TTC549 (cell line): ENCODE measurements around the gene FASTKD2.
"Not testable (repeated sequence)": the region's sequence is repeated elsewhere in the genome, so short reads cannot be mapped to it uniquely, and the experiment has no call there.

ENCODE experiments used
- FAIRE-seq: peaks from 2 replicates; lab custom pipeline; 2012; peaks lifted over from hg19 to GRCh38; lab: Jason Lieb, UNC

FASTKD2 gene

DNA sequence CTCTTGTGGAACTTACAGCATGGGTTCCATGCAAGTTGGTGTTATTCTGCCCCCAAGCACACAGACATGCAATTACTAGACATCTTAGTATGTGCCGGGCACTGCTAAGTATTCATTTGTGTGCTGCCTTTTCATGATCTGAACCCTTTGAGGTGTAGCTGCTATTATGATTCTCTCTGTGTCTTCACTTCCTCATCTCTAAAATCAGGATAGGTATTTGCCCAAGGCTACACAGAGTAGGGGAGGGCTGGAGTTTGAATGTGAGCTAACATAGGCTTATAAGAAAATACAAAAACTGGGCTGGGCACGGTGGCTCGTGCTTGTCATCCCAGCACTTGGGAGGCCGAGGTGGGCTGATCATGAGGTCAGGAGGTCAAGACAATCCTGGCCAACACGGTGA lies 27.2 kb downstream of the FASTKD2 start:
- no peak for FAIRE-seq

DNA sequence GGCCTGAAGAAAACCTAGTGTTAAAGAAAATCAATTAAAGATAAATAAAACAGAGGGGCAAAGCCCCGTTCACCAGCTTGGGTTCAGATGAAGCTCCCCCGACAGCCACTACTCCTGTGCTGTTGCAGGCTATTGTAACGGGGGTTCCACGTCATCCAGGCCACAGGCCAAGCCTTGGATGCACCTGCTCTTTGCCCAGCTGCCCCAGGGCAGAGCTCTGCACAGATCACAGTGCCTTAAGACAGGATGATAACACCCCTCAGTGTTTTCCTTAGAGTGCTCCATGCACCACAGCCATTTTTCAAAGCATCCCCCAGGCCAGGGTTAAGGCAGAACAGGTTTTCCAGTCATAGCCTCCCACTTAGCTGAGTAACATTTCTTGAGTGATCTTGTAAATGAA lies 32.0 kb downstream of the FASTKD2 start:
- FAIRE-seq = no peak

DNA sequence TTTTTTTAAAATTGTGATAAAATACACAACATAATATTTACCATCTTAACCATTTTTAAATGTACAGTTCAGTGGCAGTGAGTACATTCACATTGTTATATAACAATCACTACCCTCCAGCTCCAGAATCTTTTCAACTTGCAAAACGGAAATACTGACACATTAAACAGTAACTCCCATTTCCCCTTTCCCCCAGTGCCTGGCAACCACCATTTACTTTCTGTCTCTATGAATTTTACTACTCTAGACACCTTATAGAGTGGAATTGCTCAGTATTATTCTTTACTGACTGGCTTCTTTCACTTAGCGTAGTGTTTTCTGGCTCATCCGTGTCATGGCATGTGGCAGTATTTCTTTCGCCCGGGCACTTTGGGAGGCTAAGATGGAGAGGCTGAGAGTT lies 32.6 kb downstream of the FASTKD2 start:
- no peak for FAIRE-seq

DNA sequence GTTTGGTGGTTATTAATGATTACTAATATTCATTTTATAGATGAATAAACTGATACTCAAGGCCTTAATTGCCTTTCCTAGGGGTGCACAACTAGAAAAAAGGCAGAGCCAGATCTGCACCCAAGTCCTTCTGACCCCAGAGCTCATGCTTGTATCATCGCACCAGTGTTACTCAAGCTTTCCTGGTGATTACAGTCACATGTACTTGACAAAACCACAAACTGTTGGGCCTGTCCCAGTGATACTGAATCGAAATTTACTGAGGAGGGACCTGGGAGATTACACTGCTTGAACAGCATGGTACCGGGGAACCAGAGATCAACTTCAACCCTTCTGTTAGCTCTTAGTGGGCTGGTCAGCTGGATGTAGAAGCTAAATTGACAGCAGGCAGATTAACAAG lies 33.7 kb downstream of the FASTKD2 start:
- no peak for FAIRE-seq

DNA sequence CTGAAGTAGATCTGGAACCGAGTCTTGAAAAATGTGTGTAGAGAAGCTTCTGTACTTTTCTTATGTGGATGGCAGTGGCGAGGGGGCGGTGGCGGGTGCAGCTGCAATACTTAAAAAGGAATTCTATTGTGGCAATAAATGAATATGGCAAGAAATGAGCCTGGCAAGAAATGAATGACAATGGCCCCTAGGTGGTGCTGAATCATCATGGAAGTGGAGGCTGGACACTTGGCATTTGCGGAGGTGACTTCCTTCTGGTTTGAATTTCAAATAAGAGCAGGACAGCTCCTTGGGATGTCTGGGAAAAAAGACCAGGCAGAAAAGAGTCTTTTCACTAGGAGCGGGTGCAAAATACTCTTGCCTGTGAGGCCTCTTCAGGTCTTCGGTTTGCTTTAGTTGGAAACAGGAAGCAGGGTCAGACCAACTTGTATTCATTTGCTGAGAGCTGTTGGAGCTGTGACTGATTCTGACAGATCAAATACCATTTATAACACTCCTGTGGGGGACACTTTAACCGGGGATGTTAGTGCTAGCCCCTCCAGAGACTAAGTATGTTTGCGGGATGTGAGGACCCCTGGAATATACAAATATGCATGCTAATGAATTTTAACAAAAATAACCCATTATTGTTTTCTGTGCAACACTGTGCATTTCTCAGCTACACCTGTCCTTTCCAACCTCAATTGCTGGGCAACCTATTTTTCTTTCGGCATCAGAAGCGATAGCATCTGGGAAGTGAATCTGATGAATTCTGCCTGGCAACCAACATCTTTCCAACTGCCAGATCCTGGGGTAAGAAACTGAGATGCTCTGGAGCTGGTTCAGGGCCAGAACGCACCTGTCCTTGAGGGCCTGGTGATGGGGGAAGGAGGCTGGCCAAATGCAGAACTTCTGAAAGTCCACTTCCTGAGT lies 35.4 kb downstream of the FASTKD2 start:
- FAIRE-seq = no peak

DNA sequence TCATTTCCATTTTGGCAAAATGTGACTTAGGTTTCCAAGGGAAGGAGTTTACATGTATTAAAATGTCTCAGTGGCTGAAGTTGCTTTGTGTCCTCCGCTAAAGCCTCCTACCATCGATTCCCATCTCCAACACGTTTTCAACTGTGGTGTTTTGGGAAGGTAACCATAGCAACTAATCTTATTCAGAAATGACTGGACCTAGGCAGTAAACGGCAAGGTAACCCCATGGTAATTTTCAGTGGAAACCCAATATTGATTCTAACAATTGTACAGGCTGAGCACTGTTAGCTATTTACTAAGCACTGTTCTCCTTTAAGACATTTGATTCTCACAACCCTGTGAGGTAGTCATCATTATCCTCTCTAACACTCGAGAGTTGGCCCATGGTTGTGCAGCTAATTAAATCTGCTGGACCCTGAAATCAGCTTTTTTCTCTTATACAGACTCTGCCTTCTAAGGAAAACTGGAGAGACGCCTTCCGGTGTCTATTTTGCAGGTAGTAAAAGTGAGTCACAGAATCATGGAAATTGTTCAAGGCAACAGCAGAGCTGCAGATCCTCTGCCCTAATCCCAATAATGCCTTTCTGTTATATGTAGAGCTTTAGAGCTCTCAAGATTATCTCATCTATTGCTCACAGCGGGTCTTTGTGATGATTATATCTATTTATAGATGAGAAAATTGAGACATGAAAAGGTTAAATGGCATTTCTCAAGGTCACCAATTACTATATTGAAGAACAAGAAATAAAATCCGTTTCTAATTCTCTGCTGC lies 36.2 kb downstream of the FASTKD2 start:
- FAIRE-seq = no peak

DNA sequence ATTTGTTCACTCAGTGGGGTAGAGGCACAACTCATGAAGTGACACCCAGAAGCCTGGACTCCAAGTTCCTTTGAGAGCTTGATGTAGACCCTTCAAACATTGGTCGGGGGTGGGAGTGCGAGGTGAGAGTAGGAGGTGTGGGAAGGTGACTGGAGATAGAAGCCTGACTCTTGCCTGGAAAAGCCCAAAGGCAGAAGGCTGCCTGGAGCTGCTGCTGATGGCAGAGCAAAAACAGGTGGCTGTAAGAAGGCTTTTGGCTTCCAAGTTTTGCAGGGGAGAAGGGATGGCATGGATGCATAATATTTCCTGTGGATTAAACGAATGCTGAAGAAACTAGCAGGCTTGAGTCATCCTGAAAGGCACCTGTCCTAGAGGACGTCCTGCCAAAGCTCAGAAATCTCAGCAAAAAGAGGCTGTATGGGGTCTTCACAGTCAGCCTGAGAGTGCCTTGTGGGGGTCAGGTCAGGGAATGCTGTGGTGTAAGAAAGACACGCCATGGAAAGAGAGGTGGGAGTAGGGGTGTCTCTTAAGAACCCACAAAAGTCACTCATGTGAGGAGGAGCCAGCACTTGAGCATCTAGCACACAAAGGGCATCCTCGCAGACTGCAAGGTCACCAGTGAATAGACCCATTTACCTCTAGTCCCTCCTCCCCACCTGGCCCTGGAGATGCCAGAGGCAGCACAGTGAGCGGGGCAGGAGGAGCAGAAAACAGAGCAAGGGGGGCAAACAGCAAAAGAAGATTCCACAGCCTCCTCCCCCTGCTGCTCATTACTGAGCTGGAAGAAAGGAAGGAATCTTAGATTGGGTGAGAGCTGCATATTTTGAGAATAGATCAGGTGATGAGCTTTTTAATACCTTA lies 37.5 kb downstream of the FASTKD2 start:
- FAIRE-seq = no peak

DNA sequence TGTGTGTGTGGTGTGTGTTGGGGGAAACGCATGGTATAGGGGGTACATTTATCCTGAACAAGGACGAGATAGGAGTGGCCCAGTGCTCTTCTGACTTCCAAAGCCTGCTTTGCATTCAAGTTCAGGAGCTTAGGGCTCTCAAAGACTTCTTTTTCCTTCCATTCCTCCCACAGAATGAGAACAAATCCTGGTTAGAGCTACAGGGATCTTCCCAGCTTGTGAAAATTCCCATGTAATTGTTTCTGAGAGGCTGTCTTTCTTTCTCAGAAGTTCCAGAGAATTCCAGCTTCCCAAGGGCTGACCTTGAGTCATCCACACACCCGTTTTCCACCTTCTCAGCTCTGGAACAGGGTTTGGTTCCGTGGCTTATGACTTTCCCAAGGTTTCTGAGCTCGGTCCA lies 38.9 kb downstream of the FASTKD2 start:
- no peak for FAIRE-seq

DNA sequence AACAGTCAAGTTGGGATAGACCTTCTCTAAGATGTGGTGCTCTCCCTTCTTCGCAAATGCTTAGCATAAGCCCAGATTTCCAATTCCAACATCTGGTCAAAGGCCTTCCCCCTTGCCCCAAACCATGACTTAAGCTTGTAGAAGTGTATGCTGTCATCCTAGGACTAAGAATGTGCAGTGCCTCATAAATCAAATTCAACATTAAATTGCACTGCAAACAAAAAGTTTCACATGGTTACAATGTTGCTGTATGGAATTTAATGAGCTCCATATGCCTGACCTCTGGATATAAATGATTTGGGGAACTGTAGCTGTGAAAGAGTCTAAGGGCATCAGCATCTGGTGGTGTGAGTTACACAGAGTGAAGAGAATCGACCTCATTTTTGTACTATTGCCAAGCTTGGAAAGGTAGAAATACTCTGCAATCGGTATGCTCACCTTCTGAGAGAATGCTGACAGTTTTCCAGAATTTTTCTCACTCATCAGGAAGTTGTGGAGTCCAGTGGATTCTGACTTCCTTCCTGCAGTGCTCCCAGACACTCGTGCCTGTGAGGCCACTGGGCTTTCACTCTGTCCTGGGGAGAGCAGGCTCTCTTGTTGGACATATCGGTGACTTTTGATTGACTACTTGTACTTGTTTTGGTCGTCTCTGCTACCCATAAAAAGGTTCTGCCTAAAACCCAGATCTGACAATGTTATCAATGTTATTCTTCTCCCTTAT lies 40.6 kb downstream of the FASTKD2 start:
- FAIRE-seq = no peak

DNA sequence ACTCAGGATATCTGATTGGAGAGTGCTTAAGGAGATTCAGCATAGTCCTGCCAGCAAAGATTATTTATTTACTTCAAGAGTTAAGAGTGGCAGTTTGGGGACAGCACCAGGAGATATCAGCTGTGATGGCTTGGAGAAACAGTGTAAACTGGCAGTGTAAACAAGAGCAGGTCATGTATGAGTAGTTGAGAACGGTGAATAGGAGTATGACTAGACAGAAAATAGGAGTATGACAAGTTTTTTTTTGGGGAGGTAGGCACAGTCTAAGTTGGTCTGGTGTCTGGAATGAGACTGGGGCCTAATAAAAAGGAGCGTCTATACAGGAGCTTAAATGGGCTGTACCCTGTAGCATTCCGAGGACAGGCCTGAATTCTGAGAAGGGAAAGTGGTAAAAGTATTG lies 42.2 kb downstream of the FASTKD2 start:
- FAIRE-seq = not testable (repeated sequence)

DNA sequence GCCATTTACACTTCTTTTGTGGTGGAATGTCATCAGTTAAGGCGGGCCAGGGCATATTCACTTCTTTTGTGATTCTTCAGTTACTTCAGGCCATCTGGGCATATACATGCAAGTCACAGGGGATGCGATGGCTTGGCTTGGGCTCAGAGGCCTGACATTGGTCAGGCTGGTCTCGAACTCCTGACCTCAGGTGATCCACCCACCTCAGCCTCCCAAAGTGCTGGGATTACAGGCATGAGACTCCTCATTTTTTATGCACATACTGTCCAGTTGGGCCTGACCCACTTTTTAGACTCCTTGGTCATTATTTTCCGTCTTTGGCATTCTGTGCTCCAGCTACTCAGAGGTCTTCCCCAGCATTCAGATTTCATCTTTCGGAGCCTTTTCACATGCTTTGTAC lies 47.1 kb downstream of the FASTKD2 start:
- not testable (repeated sequence) for FAIRE-seq

DNA sequence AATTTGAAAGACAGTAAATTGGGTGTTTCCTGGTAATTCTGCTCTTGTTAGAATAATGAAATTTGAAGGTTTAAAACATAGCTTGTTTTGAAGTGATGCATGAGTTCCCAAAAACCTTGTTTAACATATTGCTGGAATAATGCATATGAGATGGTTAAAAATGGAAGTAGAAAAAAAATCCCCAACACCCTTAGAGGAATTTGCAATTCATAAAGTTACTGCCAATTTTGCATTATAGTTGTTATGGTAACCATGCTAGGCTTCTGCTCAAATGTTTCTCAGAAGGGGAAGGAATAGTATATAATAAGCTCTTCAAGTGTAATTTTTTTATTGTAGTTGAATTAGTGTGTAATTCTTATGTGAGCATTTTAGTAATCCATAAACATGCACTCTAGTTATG lies 49.1 kb downstream of the FASTKD2 start:
- no peak for FAIRE-seq

DNA sequence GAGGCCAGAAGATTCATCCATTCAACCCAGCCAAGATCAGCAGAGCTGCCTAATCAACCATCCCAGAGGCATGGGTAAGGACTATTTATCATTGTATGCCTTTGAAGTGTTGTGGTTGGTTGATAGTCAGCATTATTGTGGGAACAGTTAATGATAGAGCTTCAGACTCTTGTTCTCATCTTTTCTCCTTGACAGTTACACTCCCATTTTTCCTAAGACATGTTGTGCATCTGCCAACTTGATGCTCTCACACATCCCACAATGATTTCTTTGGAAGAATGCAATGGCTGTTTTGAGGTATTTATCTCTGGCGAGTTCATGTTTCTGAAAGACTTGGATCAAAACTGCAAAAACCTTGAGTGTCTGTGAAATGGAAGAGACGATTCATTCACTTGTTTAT lies 55.4 kb downstream of the FASTKD2 start:
- FAIRE-seq = no peak

DNA sequence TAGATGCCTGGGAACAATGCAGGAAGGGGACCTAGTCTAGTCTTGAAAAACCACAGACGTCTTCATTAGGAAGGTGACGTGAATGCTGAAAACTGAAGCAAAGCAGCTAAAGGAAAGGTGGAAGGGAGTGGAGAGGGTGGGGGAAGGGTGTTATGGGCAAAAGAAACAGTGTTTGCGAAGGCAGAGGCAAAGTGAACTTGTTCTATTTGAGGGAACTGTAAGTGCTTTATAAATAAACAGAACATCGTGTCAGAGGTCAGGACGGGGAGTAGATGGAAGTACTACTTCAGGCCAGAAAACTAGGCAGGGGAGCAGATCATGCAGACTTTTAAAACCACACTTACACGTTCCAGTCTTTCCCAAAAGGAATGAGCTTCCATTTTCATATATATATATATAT lies 57.8 kb downstream of the FASTKD2 start:
- no peak for FAIRE-seq

DNA sequence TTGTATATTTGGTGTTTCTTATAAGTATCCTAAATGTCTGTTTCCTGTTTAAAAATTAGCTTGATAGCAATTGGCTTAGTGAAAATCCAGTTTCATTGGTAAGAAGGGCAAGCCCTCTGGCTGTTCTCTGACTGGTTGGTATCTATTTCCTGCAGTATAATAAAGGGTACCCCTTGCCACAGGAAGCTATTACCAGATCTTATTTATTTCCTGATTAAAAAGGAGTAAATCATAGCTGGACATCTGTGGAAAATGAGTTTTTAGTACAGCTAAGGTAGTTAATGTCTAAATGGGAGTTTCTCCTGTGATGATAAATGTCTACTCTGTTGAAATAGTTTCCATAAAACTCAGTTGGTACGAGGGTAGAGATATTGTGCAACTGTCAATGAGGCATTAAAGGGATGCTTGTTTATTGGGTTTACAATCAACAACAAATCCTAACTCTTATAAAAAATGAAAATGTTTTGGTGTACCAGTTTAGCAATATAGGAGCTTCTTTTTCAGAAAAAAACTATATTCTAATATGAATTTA lies 58.7 kb downstream of the FASTKD2 start:
- FAIRE-seq = no peak

DNA sequence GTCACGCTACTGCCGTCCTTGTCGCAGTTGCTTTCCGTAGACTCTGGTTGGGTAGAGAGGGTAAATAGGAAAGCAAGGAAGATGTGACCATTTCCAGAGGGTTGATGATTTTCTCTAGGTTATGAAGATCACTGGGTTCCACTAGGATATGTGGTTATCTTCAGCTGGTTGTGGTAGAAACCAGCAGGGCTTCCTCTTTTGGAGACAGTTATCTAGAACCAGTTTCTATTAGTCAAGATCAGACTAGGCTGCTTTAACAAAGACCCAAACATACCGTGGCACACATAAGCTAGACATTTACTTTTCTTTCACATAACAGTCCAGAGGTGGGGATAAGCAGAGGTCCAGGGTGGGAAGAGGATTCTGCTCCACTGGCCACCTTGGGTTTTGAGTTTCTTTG lies 59.6 kb downstream of the FASTKD2 start:
- no peak for FAIRE-seq

DNA sequence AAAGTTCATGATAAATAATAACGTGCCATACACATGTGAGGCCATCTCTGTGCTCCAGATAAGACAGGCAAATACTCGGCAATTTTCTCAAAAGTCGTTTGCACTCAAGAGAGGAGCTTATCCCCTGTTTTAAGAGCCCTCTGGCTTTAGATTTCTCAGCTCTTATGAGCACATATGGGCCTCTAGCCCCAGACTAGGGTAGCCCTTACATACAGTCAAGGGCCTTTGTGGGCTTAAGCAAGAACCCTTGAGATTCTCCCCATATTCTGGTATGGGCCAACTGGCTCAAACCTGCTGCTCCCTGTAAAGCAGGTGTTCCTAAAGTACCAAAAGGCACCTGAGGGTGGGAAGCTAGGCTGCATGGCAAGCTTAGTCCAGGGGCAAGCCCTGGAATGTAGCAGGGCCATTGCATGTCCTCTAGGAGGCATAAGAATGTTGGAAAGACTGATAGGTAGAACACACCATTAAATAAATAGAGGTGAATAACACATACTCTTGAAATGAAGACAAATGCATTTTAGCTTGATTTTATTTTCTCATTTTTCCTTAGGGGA lies 66.1 kb downstream of the FASTKD2 start:
- no peak for FAIRE-seq

DNA sequence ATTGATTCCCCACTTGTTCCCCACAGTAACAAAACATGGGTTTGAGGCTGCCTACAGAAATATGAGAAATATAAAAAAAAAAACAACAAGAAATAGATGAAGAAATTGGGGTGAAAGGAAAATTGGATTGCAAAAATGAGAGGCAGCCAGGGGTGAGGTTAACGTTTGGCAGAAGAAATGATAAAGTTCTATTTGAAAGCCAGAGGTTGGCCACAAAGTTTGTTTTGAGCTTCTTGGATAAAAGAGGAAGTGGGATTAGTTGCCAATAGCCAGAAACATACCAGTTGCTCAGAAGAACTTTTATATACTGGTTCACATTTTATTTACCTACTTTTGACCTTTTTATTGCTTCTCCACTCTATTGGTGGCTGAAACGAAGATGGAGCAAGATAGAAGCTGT lies 67.5 kb downstream of the FASTKD2 start:
- FAIRE-seq = no peak

DNA sequence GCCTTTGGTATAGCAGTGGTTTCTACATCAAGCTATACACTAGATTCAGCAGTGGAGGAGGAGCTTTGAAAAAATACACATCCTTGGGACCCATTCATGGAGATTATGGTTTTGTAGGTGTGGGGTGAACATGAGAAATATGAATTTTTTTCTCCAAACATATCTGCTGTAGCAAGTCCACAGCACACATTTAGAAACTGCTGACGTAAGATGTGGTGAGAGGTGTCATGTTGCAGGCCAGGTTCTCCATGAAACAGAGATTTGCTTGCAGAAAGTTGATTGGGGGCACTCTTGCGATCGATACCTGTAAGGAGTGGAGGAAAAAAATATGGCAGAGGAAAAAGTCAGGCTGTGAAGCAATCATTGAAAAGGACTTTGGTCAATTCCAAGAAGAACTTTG lies 67.9 kb downstream of the FASTKD2 start:
- no peak for FAIRE-seq

DNA sequence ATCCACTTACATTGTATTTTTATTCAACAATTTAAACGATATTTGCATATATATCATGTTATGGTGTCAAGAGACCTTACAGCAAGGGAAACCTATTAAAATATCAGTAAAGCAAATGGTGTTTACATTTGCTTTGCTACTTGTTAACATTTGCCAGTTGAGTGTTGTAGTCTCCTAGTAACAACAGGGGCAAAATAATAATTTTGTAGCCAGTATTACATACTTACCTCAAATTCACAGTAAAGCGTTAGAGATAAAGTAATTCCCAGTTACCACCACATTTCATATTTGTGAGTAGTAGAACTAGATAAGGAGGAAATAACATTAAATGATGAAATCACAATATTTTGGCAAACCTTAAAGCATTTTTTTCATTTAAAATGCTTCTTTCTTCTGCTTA lies 71.3 kb downstream of the FASTKD2 start:
- FAIRE-seq = no peak

DNA sequence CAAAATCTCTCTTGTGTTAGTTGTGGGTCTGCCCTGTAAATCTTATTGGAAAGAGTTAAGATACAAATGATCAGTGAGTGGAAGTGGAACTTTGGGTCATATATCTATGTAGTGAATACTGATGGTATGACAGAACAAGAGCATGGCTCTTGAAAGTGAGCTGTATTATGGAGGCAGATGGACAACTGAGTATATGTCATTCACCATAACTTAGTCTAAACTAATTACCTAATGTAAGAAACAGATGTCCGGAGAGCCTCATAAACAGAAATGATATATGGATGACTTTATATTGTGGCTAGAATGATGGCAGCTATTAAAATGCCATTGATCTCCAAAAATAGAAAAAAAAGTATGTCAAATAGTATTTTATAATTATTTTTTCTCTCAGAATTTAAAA lies 72.4 kb downstream of the FASTKD2 start:
- FAIRE-seq = no peak
